ENCODE measurements around the gene MPEG1. TPM values are rescaled to one million over a fixed set of nuclear protein-coding genes. Genes with fewer than 3 reads are reported as not detected.

MPEG1 gene
- 1 to 10 TPM; 1.2 to 1.5 TPM for total RNA-seq
- not detected for polyA plus RNA-seq

- Mint-ChIP-seq H3K27ac (peak within 1 kb of the TSS in 1 of 8 donors; percentile 80), H3K36me3 (no peaks in the 10 kb centered on the region), H3K9me3 (no peaks in the 10 kb centered on the region), H3K4me1 (peaks cover 9 to 23% (median 14%) of the 10 kb centered on the region in 3 donors), H3K27me3 (peaks cover 8 to 29% of the 10 kb centered on the region in 2 donors), H3K4me3 (no peak within 1 kb of the TSS)
- ChIA-PET CTCF (interaction anchor here (1.4 kb wide), 1 partner anchor 41 kb away, joined by 4 read pairs; the partner anchor contains the start of gene DTX4), POLR2A (no interaction called here)
- no peaks in the 10 kb centered on the region for H3K27me3 ChIP-seq (ENCODE audit: insufficient read depth, low read length, poor library complexity, severe bottlenecking)
- H3K9me3 ChIP-seq (ENCODE audit: low read length): no peaks in the 10 kb centered on the region
- no peak for DNase-seq
- H3K36me3 ChIP-seq (ENCODE audit: insufficient read depth, low read length): no peaks in the 10 kb centered on the region
- H3K4me1 ChIP-seq (ENCODE audit: insufficient read depth, low read length): peaks cover 2% of the 10 kb centered on the region
- H3K4me3 ChIP-seq (ENCODE audit: low read length): no peak within 1 kb of the TSS
- no peak within 1 kb of the TSS for H3K27ac ChIP-seq (ENCODE audit: low read depth, low read length)
Observed at GRCh38 chr11:59212744-59213631, at the start of gene MPEG1. Gene MPEG1 (minus strand): TSS chr11:59212927. CDS start chr11:59212865, 62 bp downstream.

GRCh38 chr11:59262177-59262818, 49.6 kb upstream of the MPEG1 start:
- Mint-ChIP-seq H3K36me3 (no peaks in the 10 kb centered on the region), H3K27ac (no peak overlapping the region)

GRCh38 chr11:59261150-59261549, 48.4 kb upstream of the MPEG1 start:
- no peak for DNase-seq
- Histone ChIP-seq H3K4me1 (ENCODE audit: insufficient read depth, low read length) (no peaks in the 10 kb centered on the region), H3K9me3 (ENCODE audit: low read length) (no peaks in the 10 kb centered on the region), H3K27ac (ENCODE audit: low read depth, low read length) (no peak overlapping the region), H3K4me3 (ENCODE audit: low read length) (no peak overlapping the region), H3K27me3 (ENCODE audit: insufficient read depth, low read length, poor library complexity, severe bottlenecking) (no peaks in the 10 kb centered on the region), H3K36me3 (ENCODE audit: insufficient read depth, low read length) (no peaks in the 10 kb centered on the region)
- peaks cover 4 to 7% of the 10 kb centered on the region in 2 donors for H3K27me3 Mint-ChIP-seq
- H3K4me1 Mint-ChIP-seq: no peaks in the 10 kb centered on the region
- ChIA-PET POLR2A (no interaction called here), CTCF (no interaction called here)
- no peaks in the 10 kb centered on the region for H3K9me3 Mint-ChIP-seq
- H3K36me3 Mint-ChIP-seq: no peaks in the 10 kb centered on the region
- no peak overlapping the region for H3K4me3 Mint-ChIP-seq
- no peak overlapping the region for H3K27ac Mint-ChIP-seq

More at GRCh38 chr11:59262177-59262818, 49.6 kb upstream of the MPEG1 start:
- no peak overlapping the region for H3K27ac ChIP-seq (ENCODE audit: low read depth, low read length)
- Mint-ChIP-seq H3K4me3 (no peak overlapping the region), H3K9me3 (no peaks in the 10 kb centered on the region), H3K4me1 (no peaks in the 10 kb centered on the region), H3K27me3 (peaks cover 4 to 7% of the 10 kb centered on the region in 2 donors)
- POLR2A ChIA-PET: no interaction called here
- CTCF ChIA-PET: no interaction called here
- H3K4me3 ChIP-seq (ENCODE audit: low read length): no peak overlapping the region
- H3K27me3 ChIP-seq (ENCODE audit: insufficient read depth, low read length, poor library complexity, severe bottlenecking): no peaks in the 10 kb centered on the region
- H3K4me1 ChIP-seq (ENCODE audit: insufficient read depth, low read length): no peaks in the 10 kb centered on the region
- H3K36me3 ChIP-seq (ENCODE audit: insufficient read depth, low read length): no peaks in the 10 kb centered on the region
- no peak for DNase-seq
- H3K9me3 ChIP-seq (ENCODE audit: low read length): no peaks in the 10 kb centered on the region

GRCh38 chr11:59259867-59260475, 47.2 kb upstream of the MPEG1 start:
- POLR2A ChIA-PET: no interaction called here
- CTCF ChIA-PET: no interaction called here

GRCh38 chr11:59259047-59259446, 46.3 kb upstream of the MPEG1 start:
- Histone ChIP-seq H3K27me3 (ENCODE audit: insufficient read depth, low read length, poor library complexity, severe bottlenecking) (no peaks in the 10 kb centered on the region), H3K27ac (ENCODE audit: low read depth, low read length) (no peak overlapping the region), H3K4me1 (ENCODE audit: insufficient read depth, low read length) (no peaks in the 10 kb centered on the region), H3K36me3 (ENCODE audit: insufficient read depth, low read length) (no peaks in the 10 kb centered on the region), H3K4me3 (ENCODE audit: low read length) (no peak overlapping the region), H3K9me3 (ENCODE audit: low read length) (no peaks in the 10 kb centered on the region)
- peaks cover 0 to 2% (median 0%) of the 10 kb centered on the region in 5 donors for H3K9me3 Mint-ChIP-seq
- no peak overlapping the region for H3K27ac Mint-ChIP-seq
- no peaks in the 10 kb centered on the region for H3K4me1 Mint-ChIP-seq
- DNase-seq: no peak
- ChIA-PET POLR2A (no interaction called here), CTCF (no interaction called here)
- H3K27me3 Mint-ChIP-seq: peaks cover 6 to 7% of the 10 kb centered on the region in 2 donors
- no peak overlapping the region for H3K4me3 Mint-ChIP-seq
- H3K36me3 Mint-ChIP-seq: no peaks in the 10 kb centered on the region

More at GRCh38 chr11:59259867-59260475, 47.2 kb upstream of the MPEG1 start:
- DNase-seq: no peak
- Histone ChIP-seq H3K27me3 (ENCODE audit: insufficient read depth, low read length, poor library complexity, severe bottlenecking) (no peaks in the 10 kb centered on the region), H3K4me3 (ENCODE audit: low read length) (no peak overlapping the region), H3K9me3 (ENCODE audit: low read length) (no peaks in the 10 kb centered on the region), H3K4me1 (ENCODE audit: insufficient read depth, low read length) (no peaks in the 10 kb centered on the region), H3K27ac (ENCODE audit: low read depth, low read length) (no peak overlapping the region), H3K36me3 (ENCODE audit: insufficient read depth, low read length) (no peaks in the 10 kb centered on the region)
- Mint-ChIP-seq H3K4me3 (no peak overlapping the region), H3K27ac (no peak overlapping the region), H3K36me3 (no peaks in the 10 kb centered on the region), H3K9me3 (peaks cover 0 to 2% (median 0%) of the 10 kb centered on the region in 5 donors), H3K4me1 (no peaks in the 10 kb centered on the region), H3K27me3 (peaks cover 6 to 7% of the 10 kb centered on the region in 2 donors)

GRCh38 chr11:59255281-59255680, 42.6 kb upstream of the MPEG1 start:
- Mint-ChIP-seq H3K27ac (no peak overlapping the region), H3K4me1 (no peaks in the 10 kb centered on the region), H3K9me3 (peaks cover 0 to 2% (median 0%) of the 10 kb centered on the region in 5 donors), H3K36me3 (no peaks in the 10 kb centered on the region), H3K27me3 (peaks cover 6 to 7% of the 10 kb centered on the region in 2 donors), H3K4me3 (no peak overlapping the region)
- ChIA-PET CTCF (interaction anchor here (1.5 kb wide), 1 partner anchor 69 kb away, joined by 3 read pairs; no protein-coding TSS in a partner anchor), POLR2A (no interaction called here)
- Histone ChIP-seq H3K9me3 (ENCODE audit: low read length) (no peaks in the 10 kb centered on the region), H3K27me3 (ENCODE audit: insufficient read depth, low read length, poor library complexity, severe bottlenecking) (no peaks in the 10 kb centered on the region), H3K36me3 (ENCODE audit: insufficient read depth, low read length) (no peaks in the 10 kb centered on the region), H3K4me1 (ENCODE audit: insufficient read depth, low read length) (no peaks in the 10 kb centered on the region), H3K27ac (ENCODE audit: low read depth, low read length) (no peak overlapping the region), H3K4me3 (ENCODE audit: low read length) (no peak overlapping the region)
- DNase-seq: no peak

GRCh38 chr11:59254286-59254685, 41.6 kb upstream of the MPEG1 start:
- Mint-ChIP-seq H3K27me3 (peaks cover 6 to 7% of the 10 kb centered on the region in 2 donors), H3K4me1 (no peaks in the 10 kb centered on the region), H3K4me3 (no peak overlapping the region), H3K36me3 (no peaks in the 10 kb centered on the region), H3K27ac (no peak overlapping the region), H3K9me3 (peaks cover 0 to 4% (median 0%) of the 10 kb centered on the region in 5 donors)
- Histone ChIP-seq H3K27ac (ENCODE audit: low read depth, low read length) (no peak overlapping the region), H3K4me1 (ENCODE audit: insufficient read depth, low read length) (no peaks in the 10 kb centered on the region), H3K27me3 (ENCODE audit: insufficient read depth, low read length, poor library complexity, severe bottlenecking) (no peaks in the 10 kb centered on the region), H3K9me3 (ENCODE audit: low read length) (no peaks in the 10 kb centered on the region), H3K4me3 (ENCODE audit: low read length) (no peak overlapping the region), H3K36me3 (ENCODE audit: insufficient read depth, low read length) (no peaks in the 10 kb centered on the region)
- no peak for DNase-seq
- CTCF ChIA-PET: no interaction called here
- POLR2A ChIA-PET: no interaction called here

GRCh38 chr11:59253001-59253400, 40.3 kb upstream of the MPEG1 start:
- Histone ChIP-seq H3K27ac (ENCODE audit: low read depth, low read length) (no peak overlapping the region), H3K36me3 (ENCODE audit: insufficient read depth, low read length) (no peaks in the 10 kb centered on the region), H3K4me1 (ENCODE audit: insufficient read depth, low read length) (peaks cover 6% of the 10 kb centered on the region), H3K27me3 (ENCODE audit: insufficient read depth, low read length, poor library complexity, severe bottlenecking) (no peaks in the 10 kb centered on the region), H3K9me3 (ENCODE audit: low read length) (no peaks in the 10 kb centered on the region), H3K4me3 (ENCODE audit: low read length) (no peak overlapping the region)
- Mint-ChIP-seq H3K36me3 (no peaks in the 10 kb centered on the region), H3K27me3 (peaks cover under 1 to 6% of the 10 kb centered on the region in 2 donors), H3K4me1 (peaks cover 5 to 12% (median 12%) of the 10 kb centered on the region in 3 donors), H3K9me3 (peaks cover 0 to 4% (median 0%) of the 10 kb centered on the region in 5 donors), H3K27ac (no peak overlapping the region), H3K4me3 (no peak overlapping the region)
- ChIA-PET POLR2A (no interaction called here), CTCF (no interaction called here)
- no peak for DNase-seq

Data from CD8-positive, alpha-beta memory T cell (primary cell).